HL-60 (cell line): ENCODE data around the gene TPM2.

Experiments used
- GABPA ChIP-seq: IDR thresholded peaks from 2 replicates; pipeline ENCODE4 v1.6.1; 2012; ENCODE audit warnings: low read depth
- POLR2AphosphoS5 ChIP-seq: IDR thresholded peaks from 2 replicates; pipeline ENCODE4 v1.6.1; 2012; ENCODE audit warnings: low read depth
- REST ChIP-seq: IDR thresholded peaks from 2 replicates; pipeline ENCODE4 v1.6.1; 2012; ENCODE audit warnings: low read depth; ENCODE audit not compliant: insufficient replicate concordance
- TF ChIP-seq, protein P1 (sequence below): IDR thresholded peaks from one replicate; pipeline ENCODE4 v1.5.1; 2011; ENCODE audit warnings: low read length, control low read depth, inconsistent platforms; ENCODE audit not compliant: insufficient read depth

DNA sequence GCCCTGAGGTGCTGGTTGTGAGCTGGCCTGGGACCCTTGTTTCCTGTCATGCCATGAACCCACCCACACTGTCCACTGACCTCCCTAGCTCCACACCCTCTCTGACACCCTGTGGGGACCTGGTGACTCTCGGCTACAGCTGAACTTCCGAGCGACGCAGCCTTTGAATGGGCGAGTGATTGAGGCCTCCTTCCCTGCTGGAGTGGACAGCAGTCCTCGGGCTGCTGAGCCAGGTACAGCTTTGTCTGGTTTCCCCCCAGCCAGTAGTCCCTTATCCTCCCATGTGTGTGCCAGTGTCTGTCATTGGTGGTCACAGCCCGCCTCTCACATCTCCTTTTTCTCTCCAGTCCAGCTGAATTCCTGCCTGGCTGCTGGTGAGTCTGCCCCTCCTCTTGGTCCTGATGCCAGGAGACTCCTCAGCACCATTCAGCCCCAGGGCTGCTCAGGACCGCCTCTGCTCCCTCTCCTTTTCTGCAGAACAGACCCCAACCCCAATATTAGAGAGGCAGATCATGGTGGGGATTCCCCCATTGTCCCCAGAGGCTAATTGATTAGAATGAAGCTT is 9.9 kb downstream of the TPM2 start:
- TF ChIP-seq POLR2AphosphoS5 = no peak
- no peak for TF ChIP-seq REST
- TF ChIP-seq, protein P1, sequence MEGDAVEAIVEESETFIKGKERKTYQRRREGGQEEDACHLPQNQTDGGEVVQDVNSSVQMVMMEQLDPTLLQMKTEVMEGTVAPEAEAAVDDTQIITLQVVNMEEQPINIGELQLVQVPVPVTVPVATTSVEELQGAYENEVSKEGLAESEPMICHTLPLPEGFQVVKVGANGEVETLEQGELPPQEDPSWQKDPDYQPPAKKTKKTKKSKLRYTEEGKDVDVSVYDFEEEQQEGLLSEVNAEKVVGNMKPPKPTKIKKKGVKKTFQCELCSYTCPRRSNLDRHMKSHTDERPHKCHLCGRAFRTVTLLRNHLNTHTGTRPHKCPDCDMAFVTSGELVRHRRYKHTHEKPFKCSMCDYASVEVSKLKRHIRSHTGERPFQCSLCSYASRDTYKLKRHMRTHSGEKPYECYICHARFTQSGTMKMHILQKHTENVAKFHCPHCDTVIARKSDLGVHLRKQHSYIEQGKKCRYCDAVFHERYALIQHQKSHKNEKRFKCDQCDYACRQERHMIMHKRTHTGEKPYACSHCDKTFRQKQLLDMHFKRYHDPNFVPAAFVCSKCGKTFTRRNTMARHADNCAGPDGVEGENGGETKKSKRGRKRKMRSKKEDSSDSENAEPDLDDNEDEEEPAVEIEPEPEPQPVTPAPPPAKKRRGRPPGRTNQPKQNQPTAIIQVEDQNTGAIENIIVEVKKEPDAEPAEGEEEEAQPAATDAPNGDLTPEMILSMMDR = no peak
- TF ChIP-seq GABPA = no peak
